Measurements from ENCODE around the gene SPAG4.

SPAG4 gene, protein sequence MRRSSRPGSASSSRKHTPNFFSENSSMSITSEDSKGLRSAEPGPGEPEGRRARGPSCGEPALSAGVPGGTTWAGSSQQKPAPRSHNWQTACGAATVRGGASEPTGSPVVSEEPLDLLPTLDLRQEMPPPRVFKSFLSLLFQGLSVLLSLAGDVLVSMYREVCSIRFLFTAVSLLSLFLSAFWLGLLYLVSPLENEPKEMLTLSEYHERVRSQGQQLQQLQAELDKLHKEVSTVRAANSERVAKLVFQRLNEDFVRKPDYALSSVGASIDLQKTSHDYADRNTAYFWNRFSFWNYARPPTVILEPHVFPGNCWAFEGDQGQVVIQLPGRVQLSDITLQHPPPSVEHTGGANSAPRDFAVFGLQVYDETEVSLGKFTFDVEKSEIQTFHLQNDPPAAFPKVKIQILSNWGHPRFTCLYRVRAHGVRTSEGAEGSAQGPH

DNA sequence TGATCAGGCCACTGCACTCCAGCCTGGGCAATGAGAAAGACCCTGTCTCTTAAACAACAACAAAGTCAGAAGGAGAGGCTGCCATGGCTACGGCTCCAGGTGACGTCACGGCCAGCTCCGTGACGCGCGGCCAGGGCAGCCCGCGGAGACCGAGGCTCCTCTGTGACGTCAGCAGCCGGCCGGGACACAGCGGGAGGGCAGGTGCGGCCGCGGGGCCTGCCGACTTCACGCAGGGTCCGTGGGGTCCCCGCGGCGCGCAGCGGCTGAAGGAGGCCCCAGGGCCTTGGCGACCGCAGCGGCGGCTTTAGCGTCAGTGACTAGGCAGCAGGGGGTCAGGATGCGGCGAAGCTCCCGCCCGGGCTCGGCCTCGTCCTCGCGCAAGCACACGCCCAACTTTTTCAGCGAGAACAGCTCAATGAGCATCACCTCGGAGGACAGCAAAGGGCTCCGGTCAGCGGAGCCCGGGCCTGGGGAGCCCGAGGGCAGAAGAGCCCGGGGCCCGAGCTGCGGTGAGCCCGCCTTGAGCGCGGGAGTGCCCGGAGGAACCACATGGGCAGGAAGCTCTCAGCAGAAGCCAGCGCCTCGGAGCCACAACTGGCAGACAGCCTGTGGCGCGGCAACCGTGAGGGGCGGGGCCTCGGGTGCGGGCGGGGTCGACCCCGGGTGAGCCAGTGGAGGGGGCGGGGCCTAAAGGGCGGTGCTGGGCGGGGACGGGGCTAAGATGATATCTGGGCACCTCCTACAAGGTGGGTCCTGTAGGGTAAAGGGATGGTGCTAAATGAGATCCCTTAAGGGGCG lies at the start of gene SPAG4:
SPAG4 (plus strand) TSS at position 163 of the 798 bp plus-strand sequence; CDS start at position 338, 175 bp downstream.
- DNase-seq, result peak; percentile 97 to 98

DNA sequence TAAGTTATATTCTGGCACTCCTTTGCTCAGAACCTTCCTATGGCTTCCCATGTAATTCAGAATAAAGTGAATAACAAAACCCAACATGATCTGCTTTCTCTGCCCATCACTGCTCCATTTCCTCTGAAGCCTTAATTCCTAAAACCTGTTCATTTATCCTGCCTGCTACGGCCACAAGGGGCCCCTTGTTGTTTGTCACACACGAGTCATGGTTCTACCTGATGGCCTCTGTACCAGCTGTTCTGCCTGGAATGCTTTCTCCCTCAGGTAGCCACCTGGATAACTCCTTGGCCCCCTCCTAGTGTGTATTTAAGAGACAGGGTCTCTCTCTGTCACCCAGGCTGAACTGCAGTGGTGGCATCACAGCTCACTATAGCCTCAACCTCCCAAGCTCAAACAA lies 47.0 kb upstream of the SPAG4 start:
- DNase-seq, result no peak

GRCh38 chr20:35571555-35571954 lies 44.1 kb upstream of the SPAG4 start:
- DNase-seq, result no peak

DNA sequence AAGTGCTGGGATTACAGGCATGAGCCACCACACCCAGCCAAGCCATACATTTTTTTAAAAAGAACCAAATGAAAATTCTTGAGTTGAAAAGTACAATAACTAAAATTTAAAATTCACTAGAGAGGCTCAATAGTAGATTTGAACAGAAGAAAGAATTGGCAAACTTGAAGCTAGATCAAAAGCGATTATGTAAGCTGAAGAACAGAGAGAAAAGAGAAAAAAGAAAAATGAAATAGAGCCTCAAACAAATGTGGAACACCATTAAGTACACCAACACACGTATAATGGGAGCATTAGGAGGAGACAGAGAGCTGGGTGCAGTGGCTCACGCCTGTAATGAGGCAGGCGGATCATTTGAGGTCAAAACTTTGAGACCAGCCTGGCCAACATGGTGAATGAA lies 42.8 kb upstream of the SPAG4 start:
- DNase-seq, result no peak

- DNase-seq, result no peak
Measured at GRCh38 chr20:35575958-35576357, 39.7 kb upstream of the SPAG4 start.

GRCh38 chr20:35576816-35577215 lies 38.8 kb upstream of the SPAG4 start:
- no peak for DNase-seq

GRCh38 chr20:35578469-35578868 lies 37.2 kb upstream of the SPAG4 start:
- no peak for DNase-seq

GRCh38 chr20:35579196-35579595 lies 36.4 kb upstream of the SPAG4 start:
- DNase-seq, result no peak

DNA sequence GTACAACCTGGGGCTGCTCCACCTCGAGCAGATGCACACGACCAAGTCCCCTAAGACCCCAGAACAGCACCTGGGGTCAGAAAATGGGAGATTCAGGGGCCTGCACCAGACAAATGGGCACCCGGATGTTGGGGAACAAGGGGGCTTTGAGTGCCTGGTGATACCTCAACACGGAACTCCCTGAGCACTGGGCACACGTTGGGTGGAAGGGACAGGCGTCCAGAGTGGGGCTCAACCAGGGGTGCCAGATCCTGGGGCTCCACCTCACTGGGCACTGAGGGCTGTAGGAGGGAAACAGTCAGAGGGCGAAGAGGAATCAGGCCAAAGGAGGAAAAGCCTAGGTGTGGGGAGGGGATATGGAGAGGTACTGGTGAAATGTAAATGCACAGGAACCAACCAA lies 33.5 kb upstream of the SPAG4 start:
- DNase-seq, result no peak

DNA sequence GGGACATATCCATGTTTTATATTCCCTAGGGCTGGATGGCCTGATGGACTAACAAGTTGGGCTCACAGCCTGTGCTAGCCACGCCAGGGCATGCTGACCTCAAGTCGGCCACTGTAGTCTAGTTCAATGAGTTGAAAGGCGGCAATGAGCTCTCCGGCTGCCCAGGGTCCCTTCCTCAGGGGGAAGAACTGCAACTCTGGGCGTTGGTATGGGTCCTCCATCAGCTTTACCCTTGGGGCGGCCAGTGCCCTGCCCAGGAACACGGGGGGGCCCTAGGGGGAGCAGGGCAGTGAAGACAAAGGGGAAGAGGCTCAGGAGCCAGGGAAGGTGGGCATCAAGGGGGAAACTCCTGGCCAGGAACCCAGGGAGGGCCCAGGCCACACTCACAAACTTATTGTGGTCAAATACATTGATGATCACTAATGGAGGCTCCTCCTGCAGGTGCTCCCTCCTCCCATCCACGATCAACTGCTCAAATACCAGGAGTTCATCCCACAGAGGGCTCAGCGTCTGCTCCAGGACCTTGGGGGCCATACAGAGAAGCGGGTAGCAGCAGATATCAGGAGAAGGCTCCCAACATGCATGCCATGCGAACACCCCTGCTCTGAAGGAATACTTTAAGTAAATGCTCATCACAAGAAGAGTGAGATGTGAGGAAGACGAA lies 32.8 kb upstream of the SPAG4 start:
- no peak for DNase-seq

- no peak for DNase-seq
Measured at GRCh38 chr20:35583636-35584560, 31.7 kb upstream of the SPAG4 start.

- DNase-seq, result no peak
Measured at GRCh38 chr20:35586751-35587425, 28.7 kb upstream of the SPAG4 start.

- DNase-seq, result no peak
Measured at GRCh38 chr20:35587436-35587835, 28.2 kb upstream of the SPAG4 start.

GRCh38 chr20:35588397-35588796 lies 27.2 kb upstream of the SPAG4 start:
- no peak for DNase-seq

GRCh38 chr20:35592339-35592974 lies 23.2 kb upstream of the SPAG4 start:
- peak in 1 of 2 experiments; percentile 6 for DNase-seq

DNA sequence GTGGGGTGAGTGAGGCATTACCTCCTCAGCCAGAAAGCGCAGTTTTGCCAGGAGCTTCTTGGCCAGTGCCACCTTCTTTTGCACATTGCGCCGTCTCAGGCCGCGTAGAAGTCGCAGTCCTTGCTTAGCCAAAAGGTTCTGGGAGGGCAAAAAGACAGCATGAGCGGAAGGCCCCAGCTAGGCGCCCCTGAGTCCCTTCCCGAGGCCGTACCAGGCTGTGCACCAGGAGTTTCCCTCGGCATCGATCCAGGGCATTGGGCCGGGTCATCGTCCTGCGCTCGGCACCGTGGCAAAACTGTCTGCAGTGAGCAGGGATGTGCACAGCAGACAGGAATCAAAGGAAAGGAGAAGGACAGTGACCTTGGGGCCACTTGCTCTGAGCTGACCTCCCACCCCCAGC lies 20.2 kb upstream of the SPAG4 start:
- no peak for DNase-seq

- DNase-seq, result no peak
Measured at GRCh38 chr20:35595901-35596300, 19.7 kb upstream of the SPAG4 start.

DNA sequence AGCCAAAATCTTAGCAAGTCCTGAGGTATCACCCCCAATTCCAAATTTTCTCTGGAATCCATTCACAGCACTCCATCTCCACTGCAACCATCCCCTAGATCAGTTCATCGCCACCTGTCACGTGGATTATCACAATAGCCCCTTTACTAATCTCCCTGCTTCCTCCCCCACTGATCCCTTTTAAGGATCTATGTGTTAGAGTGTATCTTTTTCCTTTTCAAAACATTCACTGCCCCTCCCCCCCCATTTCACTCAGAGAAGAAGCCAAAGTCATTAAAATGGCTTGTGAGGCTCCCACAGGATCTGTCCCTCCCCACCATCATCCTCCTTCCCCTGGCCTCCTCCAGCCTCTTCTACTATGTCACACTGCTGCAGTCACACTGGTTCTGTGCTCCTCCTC lies 18.4 kb upstream of the SPAG4 start:
- DNase-seq, result no peak

GRCh38 chr20:35598476-35598875 lies 17.2 kb upstream of the SPAG4 start:
- no peak for DNase-seq

DNA sequence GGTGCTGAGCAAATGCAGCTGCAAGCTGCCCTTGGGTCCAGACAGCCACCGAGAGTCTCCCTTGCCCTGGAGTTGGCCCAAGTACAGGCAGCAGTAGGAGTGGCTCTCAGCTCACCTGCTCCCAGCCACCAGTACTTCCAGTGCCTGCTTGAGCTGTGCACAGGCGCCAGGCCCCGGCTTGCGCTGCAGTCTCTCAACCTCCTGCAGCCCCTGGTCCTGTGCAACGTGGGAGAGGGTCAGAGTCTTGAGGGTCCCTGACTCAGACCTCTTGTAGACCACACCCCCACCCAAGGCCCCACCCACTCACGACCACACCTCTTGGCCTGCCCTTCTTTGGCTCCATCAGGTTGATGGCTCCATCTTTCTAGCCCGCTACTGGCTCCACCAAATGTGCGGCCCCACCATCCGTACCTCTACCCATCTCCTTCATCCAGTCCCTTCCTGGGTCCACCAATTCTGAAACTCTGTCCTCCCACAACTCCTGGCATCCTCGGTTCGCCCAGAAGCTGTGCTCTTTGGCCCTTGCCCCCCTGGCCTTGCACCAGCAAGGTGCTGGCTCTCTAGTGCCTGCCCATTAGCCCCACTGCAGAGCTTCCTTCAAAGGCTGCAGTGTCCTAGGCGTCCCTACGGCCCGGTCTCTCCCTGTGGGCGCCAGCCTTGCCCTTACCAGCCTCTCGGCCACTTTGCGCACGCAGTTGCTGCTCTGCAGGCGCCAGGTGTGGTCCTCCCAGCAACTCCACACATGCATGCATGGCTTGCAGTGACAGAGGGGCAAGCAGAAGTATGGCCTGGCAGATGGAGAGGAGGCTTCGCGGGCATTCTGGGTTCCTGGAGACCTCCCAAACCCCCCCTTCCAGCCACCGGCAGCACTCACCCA lies 16.5 kb upstream of the SPAG4 start:
- no peak for DNase-seq
